ENCODE data around the gene ZBTB6.

The ZBTB6 gene, protein sequence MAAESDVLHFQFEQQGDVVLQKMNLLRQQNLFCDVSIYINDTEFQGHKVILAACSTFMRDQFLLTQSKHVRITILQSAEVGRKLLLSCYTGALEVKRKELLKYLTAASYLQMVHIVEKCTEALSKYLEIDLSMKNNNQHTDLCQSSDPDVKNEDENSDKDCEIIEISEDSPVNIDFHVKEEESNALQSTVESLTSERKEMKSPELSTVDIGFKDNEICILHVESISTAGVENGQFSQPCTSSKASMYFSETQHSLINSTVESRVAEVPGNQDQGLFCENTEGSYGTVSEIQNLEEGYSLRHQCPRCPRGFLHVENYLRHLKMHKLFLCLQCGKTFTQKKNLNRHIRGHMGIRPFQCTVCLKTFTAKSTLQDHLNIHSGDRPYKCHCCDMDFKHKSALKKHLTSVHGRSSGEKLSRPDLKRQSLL

DNA sequence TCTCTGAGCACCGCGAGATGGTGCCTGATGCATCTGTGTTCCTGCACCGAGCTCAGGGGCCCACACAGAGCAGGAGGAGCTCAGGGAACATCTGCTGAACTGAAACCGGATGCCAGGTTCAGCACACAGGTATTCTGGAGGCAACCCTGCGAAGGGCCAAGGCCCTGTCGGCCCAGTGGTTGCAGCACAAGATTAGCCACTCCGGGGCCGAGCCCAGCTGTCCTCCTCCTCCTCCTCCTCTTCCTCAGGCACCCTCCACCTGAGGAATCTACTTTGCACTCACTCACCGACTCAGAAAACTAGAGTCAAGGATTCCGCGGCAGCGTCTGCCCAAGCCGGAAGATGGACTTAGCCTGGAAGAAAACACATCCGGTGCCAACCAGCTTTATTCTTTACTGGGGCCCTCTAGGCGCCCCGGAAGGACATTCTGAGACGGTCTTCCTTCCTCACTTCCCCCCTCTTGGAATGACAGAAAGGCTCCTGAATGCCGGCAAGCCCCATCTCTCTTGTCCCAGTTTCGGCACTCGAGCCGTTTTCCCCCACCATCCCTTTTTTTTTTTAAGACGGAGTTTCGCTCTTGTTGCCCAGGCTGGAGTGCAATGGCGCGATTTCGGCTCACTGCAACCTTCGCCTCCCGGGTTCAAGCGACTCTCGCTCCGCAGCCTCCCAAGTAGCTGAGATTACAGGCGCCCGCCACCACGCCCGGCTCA, at the start of gene ZBTB6:
TSS of gene ZBTB6 (minus strand) at position 360 of the 710 bp plus-strand sequence. CDS start 1,251 bp downstream, outside the sequence.
- peak; percentile 30 to 68 for DNase-seq

DNA sequence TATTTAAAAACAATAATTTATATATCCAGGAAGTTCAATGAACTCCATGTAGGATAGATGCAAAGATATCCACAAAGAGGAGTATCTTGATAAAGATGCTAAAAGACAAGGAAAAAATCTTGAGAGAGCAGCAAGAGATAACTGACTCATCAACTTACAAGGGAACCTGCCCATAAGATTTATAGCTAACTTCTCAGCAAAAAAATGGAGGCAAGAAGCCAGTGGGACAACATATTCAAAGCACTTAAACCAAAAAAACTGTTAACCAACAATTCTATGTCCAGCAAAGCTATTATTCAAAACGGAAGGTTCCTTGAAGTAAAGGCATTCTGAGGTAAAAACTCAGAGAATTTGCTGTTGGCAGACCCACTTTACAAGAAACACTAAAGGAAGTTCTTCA, 48.0 kb upstream of the ZBTB6 start:
- DNase-seq, result no peak

DNA sequence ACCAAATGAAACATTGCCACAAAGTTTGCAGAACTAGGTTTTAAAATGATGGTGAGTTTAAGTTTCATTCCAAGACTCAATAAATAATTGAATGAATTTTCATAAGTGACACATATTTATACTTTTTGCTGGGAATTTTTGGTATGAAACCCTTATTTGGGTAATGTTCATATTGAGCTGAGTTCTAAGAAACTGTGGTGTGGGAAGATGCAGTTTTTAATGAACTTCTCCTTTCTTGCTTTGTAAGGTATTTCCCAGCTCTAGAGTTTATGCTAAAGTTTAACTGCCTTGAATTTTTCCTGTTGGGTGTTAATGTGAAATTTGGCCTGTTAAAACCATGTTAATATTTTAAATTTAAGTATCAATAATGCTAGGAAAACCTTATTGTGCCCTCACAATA, 42.8 kb upstream of the ZBTB6 start:
- DNase-seq, result no peak

DNA sequence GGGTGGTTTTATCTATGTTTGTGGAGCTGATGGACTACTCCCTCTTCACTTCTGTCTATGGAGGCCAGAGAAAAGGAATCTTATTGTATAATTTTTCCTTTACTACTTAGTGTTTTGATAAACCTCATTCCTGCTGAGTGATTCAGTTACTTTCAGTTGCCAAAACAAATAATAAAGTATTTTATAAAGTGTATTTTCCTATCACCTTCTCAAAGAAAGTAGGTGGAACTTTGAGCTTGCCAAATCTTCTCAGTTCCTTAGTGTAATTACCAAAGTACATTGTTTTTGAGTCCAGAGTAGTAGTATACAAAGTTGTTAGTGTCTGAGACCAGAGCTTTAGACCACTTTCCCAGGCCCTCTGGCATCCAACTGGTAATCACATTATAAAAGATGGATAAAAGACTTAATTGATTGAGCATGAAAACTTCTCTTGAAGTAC, 41.1 kb upstream of the ZBTB6 start:
- no peak for DNase-seq

DNA sequence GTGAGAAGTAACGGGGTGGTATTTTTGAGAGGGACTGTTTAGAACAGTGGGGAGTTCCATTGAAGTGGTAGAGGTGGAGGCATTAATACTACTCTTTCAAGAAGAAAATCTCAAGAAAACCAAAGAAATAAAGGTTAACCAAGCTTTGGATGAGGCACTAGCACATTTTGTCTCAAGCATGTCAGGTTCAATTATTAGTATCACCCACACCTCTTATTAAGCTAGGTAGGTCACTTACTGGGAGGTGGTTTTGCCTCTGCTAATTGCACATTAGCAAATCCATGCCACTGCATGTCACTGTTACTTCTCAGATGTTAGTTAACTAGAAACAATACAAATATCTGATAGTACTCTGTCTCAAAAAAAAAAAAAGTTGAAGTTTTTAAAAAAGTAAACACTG, 37.9 kb upstream of the ZBTB6 start:
- no peak for DNase-seq

DNA sequence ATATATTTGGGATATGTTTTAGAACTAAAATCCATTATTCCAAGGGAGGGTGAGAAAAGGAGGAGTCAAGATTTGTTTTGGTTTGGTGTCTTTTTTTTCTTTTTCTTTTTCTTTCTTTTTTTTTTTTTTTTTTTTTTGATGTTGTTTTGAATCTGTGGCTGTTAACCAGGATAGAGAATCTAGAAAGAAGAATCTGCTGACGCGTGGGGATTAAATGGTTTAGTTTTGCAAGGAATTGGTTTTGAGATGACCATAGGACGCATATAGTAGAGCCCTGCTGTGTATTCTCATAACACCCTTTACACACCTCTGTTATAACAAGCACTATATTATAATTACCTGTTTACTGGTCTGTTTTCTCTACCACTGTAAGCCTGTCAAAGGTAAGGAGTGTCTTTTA, 37.1 kb upstream of the ZBTB6 start:
- no peak for DNase-seq

DNA sequence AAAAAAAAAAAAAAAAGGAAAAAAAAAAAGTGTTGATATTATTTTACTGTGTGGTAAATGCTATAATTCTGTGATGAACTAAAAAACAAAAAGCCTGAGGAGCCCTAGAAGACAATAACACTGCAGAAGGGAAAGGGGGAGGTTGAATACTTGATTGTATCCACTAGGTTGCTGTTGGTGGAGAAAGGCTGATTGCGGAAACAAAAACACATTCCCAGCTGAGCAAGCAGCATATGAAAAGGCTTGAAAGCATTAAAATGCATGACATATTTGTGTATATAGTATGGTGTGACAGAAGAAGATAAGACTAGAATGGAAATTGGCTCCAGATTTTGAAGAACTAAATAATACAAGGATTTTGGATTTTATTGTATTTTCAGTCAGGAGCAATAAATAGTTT, 36.6 kb upstream of the ZBTB6 start:
- no peak for DNase-seq

DNA sequence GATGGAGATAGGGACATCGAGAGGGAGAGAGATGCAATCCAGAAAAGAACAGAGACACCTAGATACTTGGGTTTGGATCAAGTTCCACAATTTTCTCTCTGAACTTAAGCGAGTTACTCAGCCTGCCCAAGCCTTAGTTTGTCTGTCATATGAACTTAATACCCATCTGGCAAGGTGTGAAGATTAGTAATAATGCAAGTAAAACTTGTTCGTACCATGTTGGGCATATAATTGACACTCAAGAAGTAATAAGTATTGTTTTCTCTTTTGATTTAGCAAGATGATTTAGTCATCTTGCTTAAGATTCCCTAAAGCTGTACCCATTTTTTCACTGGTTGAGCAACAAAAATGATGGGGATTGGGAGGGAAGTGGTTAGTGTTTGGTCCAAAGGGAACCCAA, 35.2 kb upstream of the ZBTB6 start:
- DNase-seq, result no peak

DNA sequence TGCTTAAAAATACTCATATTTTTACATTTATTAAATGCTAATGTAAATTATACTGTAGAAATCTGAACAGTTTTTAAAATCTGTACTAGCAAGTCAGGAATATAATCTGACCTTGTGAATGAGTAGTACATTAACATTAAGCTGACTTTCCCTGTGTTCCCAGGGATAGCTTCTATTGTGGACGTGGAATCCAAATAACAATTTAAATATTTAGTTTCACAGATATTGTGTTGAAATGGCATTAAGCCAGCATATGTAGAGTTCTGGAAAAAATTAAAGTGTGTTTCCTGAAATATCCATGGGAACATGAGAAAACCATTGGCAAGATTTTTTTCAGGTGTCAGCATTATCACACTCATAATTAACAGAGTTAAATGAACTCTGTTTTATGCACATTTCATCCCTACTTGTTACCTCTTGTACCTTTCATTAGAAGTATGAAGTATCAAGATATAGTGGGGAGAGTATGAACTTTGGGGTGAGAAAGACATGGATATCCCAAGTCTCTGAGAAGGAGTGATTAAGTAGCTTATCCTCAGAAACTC, 33.4 kb upstream of the ZBTB6 start:
- DNase-seq, result no peak

DNA sequence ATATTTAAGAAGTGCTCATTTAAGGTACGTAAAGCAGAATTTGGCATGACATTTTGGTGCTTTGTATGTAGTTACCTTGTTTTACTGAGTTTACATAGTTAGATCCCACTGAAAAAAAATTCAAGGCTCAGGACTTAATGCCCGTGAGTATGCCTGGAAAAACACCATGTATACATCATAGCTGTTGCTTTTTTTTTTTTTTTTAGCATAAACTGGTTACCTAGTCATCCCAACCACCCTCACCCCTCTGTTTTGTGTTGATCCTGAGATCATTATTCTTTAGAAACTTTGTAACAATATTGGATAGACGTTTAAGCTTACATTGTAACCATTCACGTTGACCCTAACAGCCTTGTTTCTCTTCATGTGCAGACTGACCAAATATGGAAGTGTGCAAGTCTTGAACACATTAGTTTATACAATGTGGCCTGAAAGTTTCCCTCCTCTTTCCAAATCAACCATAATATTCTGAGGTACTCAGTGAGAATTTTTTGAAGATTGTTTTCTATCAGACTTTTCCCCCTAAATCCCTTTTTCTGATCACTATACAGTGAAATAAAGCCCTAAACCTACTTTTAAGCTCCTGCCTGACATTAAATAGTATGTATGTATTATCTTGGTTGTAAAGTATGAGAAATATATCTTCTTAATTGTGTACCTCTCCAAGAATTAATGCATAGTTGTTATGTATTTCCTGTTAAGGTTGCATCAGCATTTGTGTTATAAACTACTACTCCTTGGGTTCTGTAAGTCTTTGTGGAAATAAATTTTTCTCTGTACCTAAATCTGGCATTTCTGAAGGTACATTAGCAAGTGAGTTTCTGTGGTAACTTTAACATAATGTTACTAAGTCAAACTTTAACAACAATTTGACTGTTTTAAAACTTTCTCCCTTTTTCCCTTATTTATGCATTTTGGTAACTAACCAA, 32.1 kb upstream of the ZBTB6 start:
- no peak for DNase-seq

DNA sequence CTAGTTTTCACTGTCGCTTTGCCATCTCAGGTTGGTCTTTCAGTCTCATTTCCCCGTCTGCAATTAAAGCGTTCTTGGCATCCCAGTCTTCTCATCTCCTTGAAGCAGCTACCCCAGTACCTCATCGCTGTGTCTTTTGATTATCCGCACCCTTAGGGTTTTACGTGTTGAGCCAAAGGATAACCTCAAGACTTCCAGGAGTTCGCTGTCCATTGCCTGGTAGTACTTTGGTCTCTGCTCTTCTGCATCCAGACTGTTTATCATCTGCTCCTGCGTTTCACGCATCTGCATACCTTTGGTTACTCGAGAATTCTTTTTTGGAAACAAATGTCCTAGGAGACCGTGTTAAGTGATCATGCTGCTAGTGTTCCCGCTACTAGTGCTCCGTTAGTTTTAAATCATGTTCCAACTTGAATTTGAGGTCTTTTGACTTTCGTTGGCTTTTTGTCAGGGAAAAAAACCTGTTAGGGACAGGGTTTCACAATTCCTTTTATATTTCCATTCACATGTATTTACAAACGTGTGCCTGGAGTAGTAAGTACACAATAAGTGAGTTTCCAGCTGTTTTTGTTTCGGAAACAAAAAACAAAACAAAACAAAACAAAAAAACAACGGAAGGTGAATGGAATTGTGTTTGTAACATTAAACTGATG, 28.6 kb upstream of the ZBTB6 start:
- no peak for DNase-seq

DNA sequence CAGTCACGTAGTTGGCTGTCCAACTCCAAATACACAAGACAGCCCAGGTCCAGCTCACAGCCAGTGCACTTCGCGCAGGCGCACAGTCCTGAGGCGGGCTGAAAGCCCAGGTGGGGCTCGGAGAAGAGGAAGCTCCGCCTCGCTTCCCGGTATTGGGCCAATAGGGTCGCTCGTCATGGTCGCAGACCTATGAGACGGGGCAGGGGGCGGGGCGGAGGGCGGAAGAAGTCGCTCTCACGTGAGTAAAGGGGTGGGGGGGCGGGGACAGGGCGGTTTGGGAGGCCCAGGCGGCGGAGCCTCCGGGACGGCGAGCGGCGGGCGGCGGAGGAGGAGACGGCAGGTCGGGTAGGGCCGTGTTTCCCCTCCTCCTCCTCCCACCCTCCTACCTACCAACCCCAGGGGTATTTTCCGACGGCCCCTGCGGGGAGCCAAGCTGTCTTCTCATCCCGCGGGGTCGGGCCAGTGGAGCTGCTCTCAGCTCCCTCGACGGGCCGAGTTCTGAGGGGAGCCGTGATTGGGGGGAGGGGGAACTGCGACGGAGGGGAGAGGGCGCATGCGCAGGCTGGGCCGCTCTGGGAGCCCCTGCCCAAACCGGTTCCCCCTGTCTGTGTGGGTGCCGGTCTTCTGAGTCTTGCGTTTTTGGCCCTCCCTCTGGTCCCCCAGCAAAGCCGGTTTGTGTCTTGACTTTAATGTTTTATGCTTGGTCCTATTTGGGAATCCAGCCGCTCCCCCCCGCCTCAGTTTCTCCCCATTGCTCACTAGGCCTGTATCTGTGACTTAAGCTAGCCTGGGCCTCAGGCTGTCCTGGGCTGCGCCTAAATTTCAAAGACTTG, 27.8 kb upstream of the ZBTB6 start, which contains the start of gene RABGAP1:
TSS of gene RABGAP1 (plus strand) at position 272 of the 833 bp plus-strand sequence. CDS start 16,040 bp downstream, outside the sequence.
- DNase-seq, result peak; percentile 80 to 94

DNA sequence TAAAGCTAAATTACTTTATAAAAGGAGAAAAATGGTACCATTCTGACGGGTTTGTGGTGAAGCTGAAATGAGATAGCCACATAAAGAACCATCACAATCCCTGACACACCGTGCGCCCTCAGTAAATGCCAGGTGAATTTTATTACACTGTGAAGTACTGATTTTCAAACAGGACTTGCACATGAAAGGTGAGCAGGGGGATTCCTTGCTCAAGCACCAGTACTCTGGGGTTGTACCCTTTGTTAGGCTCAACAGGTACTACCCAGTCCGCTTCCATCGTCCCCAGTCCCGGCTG, 27.3 kb upstream of the ZBTB6 start:
- no peak for DNase-seq

DNA sequence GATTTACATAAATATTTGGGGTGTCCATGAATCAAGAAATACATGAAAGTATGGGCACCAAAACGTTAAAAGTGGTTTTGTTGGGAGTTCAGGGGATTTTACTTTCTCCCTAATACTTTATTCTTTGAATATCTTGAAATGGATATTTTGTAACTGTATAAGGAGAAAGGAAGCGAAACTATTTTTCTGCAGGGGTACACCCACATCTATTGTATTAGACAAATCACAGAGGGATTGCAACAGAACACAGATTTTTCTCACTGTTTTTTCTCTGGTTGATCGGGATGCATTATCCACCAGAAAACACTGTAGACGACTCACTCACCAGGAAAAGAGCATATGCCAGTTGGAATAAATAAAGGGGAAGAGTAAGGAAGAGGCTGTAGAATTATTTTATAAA, 26.5 kb upstream of the ZBTB6 start:
- no peak for DNase-seq

DNA sequence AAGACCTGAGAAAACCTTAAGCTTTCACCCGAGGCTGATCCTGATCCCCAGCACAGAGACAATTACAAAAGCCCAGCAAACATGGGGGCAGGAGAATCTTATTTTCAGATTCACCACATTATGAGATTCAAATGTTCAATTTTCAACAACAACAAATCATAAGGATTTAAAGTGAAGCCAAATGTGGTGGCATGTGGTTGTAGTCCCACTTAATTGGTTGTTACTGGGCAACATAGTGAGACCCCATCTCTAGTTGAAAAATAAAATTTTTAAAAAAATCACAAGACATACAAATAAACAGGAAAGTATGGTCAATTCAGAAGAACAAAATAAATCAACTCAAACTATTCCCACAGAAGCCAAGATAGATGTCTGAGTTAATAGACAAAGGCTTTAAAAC, 23.8 kb upstream of the ZBTB6 start:
- no peak for DNase-seq

DNA sequence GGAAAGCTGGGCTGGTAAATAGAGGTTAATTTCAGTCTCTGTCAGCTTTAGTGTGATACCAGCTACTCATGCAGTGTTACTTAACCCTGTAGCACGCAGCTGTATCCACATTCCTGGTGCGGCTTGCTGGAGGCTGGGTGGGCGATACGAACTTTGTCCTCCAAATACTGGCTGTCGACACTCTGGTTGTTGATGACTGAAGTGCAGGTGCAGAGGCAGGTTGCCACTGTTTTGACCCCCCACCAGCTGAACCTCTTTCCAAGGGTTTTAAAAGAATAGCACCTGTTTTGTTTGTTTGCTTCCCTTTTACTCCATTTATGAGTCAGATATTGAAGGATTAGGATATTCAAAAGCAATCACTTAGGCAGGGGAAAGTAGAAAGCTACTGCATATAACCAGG, 23.3 kb upstream of the ZBTB6 start:
- DNase-seq, result no peak

DNA sequence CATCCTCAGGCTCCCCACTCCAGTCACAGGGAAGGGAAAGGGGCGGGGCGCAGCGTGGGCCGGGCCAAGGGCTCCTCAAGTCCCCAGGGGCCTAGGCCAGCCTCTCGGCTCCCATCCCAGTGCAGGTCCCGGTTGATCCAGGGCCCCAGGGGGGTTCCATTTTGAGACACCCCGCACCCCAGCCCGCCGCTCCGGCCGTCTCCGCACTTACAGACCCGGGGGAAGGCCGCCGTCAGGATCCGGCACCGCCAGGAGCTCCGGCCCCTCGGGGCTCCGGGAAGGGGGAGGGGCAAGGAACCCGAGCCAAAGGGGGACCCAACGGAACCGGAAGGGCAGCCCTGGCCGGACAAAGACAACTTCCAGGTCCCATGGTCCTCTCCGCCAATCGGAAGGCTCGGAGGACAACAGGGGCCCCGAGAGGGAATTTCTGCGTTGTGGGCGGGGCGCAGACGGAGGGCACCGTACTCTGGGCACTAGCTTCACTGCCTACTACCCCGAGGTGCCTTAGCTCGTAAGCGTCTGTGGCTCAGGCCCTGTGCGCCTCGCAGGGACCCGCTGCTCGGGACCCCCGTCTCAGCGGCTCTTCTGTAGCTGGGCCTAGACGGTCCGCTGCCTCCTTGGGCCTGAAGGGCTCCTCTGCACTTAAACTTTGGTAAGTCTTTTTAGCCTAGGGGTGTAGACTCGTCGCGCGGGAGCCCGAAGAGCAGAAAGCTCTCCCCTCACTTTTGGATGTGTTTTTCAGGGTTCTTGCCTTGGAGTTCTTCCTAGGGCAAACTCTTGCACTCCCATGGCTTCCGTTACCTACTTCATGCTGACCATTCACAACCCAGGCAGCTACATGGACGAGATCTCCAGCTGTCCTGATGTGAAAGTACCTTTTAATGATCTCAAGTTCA, 18.4 kb upstream of the ZBTB6 start, which contains the start of gene ZBTB26:
TSS of gene ZBTB26 (minus strand) at position 287 of the 896 bp plus-strand sequence. CDS start 11,578 bp downstream, outside the sequence.
- peak; percentile 51 to 81 for DNase-seq

DNA sequence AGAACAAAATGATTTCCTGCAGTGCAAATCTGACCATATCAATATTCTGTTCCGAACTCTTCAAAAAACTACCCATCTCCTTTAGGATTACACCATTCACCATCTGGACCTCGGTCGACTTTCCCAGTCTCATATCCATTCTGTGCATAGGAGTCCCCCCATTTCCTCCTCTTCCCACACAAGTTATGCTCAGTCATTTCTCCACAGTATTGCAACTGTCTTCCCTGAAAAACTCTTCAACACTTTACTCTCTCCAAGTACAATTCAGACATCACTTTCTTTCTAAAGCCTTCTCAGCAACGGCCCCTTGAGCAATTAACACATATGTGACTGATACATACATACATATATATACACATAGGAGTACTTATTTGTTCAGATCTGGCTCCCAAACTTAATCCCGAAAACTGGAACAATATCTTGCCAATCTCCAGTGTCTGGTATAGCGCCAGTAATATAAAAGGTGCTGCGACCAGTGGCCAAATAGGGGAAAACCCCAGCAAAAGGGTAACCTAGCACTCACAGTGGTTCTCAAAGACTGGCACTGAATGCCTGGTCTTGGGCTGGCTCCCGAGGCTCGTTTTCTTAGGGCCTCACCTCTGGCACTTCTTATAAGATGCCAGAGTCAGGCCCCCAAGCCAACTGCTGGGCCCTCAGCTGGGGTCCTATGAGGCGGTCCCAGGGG, 17.6 kb upstream of the ZBTB6 start:
- DNase-seq, result no peak

DNA sequence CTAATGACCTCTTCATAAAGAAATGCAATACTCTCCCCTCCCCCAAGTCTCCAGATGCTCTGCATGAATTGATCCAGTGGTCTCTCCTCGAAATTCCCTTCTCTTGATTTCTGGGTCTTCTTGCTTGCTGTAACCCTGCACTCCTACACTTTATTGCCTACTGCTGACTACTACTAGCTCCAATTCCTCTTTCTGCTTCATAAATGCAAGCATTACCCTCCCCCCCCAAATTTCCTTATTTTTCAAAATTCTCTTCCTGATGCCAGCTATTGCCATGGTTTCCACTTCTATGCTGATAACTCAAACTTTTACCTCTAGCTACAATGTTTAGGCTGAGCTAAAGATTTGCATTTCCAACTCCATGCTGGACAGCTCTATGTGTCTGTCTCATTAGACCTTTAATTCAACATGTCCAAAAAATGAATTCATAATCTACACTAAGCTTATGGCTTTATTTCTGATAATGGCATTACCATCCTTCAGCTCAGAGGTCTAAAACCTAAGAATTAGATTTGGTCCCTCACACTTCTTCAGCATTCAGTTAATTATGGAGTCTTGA, 16.8 kb upstream of the ZBTB6 start:
- DNase-seq, result no peak

All from NCI-H446 (cell line).